Measurements from ENCODE around the gene ALG2.

Gene ALG2

DNA sequence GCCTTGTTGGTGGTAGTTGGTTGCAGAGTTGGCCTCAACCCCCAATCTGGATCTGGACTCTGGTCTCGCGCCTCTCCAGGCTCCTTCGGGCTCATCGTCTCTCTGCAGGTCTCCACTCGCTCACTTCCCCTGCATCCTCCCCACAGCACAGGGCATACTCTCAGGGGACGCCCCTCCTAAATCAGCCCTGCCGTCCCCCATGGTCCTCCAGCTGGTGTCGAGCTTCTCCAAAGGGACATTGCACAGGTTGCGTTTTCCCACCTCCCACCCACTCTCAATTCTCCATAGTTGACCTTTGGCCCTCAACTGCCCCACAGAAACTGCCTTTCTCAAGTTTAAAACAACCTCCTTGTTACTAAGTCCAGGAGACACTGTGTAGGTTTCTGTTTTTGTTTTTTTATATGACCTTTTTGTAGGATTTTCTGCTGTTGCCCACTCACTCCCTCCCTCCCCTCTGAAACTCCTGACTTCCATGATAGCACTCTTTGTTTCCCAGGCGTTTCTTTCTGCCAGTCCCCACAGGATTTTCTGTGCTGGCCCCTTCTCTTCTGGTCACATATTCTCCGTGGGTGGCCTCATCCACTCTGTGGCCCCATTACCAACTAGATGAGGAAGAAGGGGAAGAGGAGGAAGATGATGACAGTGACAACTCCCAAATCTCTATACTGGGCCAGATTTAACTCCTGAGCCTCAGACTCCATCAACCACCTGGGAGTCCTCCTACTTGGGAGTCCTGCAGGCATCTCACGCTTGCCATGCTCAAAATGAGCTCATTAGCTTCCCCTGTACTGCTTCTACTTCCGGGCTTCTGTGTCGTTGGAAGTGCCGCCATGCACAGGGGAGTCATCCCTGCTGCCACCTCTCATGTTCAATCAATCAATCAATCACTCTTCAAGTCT, 50.3 kb downstream of the ALG2 start:
- no peak for DNase-seq

DNA sequence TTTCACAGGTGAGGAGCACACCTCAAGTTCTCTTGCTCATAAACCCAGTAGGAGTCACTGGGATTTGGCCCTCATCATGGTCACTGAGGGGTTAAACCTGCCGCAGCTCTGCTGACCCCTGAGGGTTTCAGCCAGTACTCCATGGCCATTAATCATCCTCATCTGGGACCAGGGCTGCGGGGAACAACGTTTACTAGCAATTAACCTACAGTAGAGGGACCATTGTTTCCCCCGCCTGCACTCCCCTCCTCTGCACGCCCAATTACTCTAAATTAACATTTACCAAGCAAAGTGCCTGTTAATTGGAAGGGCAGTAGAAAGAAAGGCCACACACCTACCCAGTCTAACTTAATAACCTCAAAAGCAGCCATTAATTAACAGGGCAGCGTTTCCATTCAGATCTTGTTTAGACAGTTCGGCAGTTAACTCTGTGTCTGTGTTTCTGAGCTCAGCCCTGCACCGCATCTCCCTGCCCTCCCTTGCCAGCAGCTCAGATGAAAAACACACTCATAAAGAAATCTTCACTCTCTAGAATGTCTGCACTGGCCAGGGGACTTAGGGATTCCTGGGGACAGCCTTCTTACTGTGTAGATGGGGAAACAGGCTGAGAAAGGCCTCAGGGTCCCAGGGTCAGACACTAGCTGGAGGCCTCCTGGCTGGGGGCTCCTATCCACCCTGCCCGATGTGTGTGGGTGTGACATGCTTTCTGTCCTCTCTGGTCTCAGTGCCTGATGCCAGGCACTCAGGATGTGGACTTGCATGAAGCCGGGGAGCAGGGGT, 51.6 kb downstream of the ALG2 start:
- no peak for DNase-seq

GRCh38 chr9:99169086-99169485, 52.7 kb downstream of the ALG2 start:
- DNase-seq, result no peak

DNA sequence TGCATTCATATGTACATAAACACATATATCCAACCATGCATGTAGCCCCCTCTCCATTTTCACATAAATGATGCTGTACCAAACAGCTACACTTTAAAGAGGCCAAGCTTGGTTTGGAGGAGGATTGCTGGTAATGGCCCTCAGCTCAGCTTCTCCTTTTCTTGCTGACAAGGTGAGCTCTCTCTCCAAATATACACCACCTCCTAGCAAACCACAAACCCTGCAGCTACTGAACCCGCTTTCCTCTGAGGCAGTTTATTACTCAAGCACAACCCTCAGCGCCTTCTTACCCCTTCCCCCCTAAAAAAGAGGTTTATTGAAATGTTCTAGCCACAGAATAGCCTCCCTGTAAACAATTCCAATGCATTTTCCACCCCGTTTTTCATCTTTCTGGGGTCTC, 54.0 kb downstream of the ALG2 start:
- DNase-seq, result no peak

- no peak for DNase-seq
Measured at GRCh38 chr9:99167119-99167518, 54.6 kb downstream of the ALG2 start.

Data from GF-D8 (cell line).